Measurements from ENCODE around the gene ZNF576.

ZNF576 gene

DNA sequence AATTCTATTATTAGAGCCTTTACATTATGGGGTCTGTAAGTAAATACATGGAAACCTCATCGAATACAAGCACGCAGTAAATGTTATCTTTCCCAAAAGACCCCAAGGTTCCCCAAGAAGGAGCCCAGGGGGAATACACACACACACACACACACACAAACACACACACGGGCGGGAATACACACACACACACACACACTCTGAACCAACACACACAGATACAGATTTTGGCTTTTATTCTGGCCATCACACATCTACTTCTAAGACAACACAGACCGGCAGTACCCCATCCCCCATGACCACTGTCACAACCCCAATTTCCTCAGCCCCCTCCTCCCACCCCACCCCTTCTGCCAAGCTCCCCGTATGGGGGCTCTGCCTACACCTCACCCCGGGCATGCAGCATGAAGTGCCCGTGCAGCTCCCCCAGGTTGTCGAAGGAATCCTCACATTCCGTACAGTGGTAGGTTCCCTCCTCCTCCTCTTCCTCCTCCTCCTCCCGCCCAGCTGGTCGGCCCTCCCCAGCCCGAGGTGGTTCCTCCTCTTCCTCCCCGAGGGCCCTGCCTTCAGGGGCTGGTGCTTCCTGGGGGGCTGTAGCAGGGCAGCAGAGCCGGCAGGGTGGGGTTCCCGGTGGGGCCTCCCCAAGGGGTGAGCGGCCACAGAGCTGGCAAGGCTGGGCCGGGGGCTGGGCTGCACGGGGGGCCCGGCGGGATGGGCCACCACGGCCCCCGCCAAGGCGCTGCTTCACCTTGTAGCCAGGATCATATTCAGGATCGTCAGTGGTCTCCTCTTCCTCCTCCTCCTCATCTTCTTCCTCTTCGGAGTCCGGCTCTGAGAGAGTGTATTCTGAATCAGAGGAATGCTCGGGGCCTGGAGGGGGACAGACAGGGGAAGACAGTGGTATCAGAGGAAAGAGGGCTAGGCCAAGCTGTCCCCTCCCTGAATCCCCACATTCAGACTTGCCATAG is 11.1 kb downstream of the ZNF576 start:
- ChIA-PET CTCF (interaction anchor here (1.6 to 3.0 kb wide), 2 partner anchors 13 to 161 kb away, joined by 4 to 8 read pairs; no protein-coding TSS in a partner anchor), POLR2A (interaction anchor here (0.6 to 1.3 kb wide), 3 partner anchors 11 to 144 kb away, joined by 3 to 7 read pairs (median 5); partner anchors contain the start of genes IRGQ and ZNF576)
- TF ChIP-seq, protein P1, sequence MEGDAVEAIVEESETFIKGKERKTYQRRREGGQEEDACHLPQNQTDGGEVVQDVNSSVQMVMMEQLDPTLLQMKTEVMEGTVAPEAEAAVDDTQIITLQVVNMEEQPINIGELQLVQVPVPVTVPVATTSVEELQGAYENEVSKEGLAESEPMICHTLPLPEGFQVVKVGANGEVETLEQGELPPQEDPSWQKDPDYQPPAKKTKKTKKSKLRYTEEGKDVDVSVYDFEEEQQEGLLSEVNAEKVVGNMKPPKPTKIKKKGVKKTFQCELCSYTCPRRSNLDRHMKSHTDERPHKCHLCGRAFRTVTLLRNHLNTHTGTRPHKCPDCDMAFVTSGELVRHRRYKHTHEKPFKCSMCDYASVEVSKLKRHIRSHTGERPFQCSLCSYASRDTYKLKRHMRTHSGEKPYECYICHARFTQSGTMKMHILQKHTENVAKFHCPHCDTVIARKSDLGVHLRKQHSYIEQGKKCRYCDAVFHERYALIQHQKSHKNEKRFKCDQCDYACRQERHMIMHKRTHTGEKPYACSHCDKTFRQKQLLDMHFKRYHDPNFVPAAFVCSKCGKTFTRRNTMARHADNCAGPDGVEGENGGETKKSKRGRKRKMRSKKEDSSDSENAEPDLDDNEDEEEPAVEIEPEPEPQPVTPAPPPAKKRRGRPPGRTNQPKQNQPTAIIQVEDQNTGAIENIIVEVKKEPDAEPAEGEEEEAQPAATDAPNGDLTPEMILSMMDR (IDR thresholded peaks at IDR 0.05; ENCODE audit: control extremely low read depth, extremely low read depth, low read depth, missing control alignments) = no peak
- no peak for DNase-seq (ENCODE audit: extremely low spot score)

GRCh38 chr19:43609872-43610271 is 13.5 kb downstream of the ZNF576 start:
- no peak for DNase-seq (ENCODE audit: extremely low spot score)
- ChIA-PET POLR2A (no interaction called here), CTCF (interaction anchor here (0.9 kb wide), 1 partner anchor 49 kb away, joined by 3 read pairs; no protein-coding TSS in a partner anchor)
- TF ChIP-seq, protein P1 (IDR thresholded peaks at IDR 0.05; ENCODE audit: control extremely low read depth, extremely low read depth, low read depth, missing control alignments) = no peak

DNA sequence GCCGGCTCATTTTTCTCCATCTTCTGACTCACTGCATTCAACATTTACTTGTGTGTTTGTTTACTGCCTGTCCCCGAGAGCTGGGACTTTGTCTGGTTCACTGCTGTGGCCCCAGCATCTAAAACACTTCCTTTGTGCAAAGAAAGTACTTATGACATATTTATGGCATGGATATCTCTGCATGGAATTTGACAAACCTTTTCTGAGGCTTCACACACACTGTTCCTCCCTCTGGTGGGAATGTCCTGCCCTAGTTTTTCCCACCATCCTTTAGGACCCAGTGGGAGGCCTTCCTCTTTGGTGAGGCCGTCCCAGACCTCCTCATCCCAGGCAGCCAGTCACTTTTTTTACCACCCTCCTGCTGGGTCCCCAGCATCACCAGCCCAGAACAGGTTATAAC is 14.1 kb downstream of the ZNF576 start:
- TF ChIP-seq, protein P1 (IDR thresholded peaks at IDR 0.05; ENCODE audit: control extremely low read depth, extremely low read depth, low read depth, missing control alignments) = no peak
- POLR2A ChIA-PET = interaction anchor here (0.5 kb wide), 1 partner anchor 42 kb away, joined by 3 read pairs; no protein-coding TSS in a partner anchor
- CTCF ChIA-PET = interaction anchor here (0.9 to 1.4 kb wide), 2 partner anchors 10 to 50 kb away, joined by 3 read pairs; no protein-coding TSS in a partner anchor
- no peak for DNase-seq (ENCODE audit: extremely low spot score)

- TF ChIP-seq, protein P1 (IDR thresholded peaks at IDR 0.05; ENCODE audit: control extremely low read depth, extremely low read depth, low read depth, missing control alignments) = no peak
- ChIA-PET POLR2A (interaction anchor here (0.7 kb wide), 1 partner anchor 86 kb away, joined by 3 read pairs; no protein-coding TSS in a partner anchor), CTCF (interaction anchor here (1.4 kb wide), 1 partner anchor 12 kb away, joined by 3 read pairs; no protein-coding TSS in a partner anchor)
- no peak for DNase-seq (ENCODE audit: extremely low spot score)
Measured at GRCh38 chr19:43611788-43612187, 15.4 kb downstream of the ZNF576 start, which contains the start of gene SRRM5. Gene SRRM5 (plus strand): TSS chr19:43612088. CDS start chr19:43612122, 34 bp downstream.

DNA sequence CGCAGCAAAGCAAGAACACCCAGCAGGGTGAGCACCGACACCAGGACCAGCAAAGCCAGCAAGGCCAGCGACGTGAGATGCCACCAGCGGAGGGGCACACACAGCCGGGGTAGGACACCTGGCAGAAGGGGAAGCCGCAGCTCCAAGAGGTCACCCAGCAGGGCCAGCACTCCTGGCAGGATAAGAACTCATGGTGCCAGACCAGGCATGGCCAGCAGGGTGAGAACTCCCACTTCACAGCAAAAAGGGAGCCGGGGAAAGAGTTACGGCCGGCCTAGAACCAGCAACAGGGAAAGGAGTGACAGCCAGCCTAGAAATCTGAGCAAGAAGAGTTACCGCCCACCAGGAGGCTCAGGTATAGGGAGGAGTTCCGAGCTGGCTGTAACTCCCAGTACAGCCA is 16.0 kb downstream of the ZNF576 start:
- TF ChIP-seq, protein P1 (IDR thresholded peaks at IDR 0.05; ENCODE audit: control extremely low read depth, extremely low read depth, low read depth, missing control alignments) = no peak
- CTCF ChIA-PET = no interaction called here
- POLR2A ChIA-PET = no interaction called here
- no peak for DNase-seq (ENCODE audit: extremely low spot score)

DNA sequence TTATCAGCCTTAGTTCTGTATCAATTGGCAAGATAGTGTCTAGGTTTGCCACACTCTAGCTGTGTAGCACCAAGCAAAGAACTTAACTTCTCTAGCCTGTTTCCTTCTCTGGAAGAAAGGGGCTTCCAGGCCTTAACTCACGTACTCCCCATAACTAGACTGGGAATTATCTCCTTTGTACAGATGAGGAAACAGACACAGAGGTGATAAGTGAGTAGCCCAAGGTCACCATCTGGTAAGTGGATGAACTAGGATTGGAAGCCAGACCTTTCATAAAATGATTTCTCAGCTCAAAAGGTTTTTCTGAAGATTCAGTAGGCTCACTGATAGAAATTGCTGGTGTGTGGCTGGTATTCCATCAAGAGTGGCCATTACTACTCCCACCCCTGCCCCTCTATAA is 19.9 kb downstream of the ZNF576 start:
- POLR2A ChIA-PET = no interaction called here
- TF ChIP-seq, protein P1 (IDR thresholded peaks at IDR 0.05; ENCODE audit: control extremely low read depth, extremely low read depth, low read depth, missing control alignments) = no peak
- DNase-seq (ENCODE audit: extremely low spot score) = no peak
- CTCF ChIA-PET = interaction anchor here (1.2 kb wide), 1 partner anchor 61 kb away, joined by 6 read pairs; no protein-coding TSS in a partner anchor

All from GM10248 (cell line).